ENCODE results near the gene SHC1.
"Not testable (repeated sequence)": the region's sequence is repeated elsewhere in the genome, so short reads cannot be mapped to it uniquely, and the experiment has no call there.

The SHC1 gene

DNA sequence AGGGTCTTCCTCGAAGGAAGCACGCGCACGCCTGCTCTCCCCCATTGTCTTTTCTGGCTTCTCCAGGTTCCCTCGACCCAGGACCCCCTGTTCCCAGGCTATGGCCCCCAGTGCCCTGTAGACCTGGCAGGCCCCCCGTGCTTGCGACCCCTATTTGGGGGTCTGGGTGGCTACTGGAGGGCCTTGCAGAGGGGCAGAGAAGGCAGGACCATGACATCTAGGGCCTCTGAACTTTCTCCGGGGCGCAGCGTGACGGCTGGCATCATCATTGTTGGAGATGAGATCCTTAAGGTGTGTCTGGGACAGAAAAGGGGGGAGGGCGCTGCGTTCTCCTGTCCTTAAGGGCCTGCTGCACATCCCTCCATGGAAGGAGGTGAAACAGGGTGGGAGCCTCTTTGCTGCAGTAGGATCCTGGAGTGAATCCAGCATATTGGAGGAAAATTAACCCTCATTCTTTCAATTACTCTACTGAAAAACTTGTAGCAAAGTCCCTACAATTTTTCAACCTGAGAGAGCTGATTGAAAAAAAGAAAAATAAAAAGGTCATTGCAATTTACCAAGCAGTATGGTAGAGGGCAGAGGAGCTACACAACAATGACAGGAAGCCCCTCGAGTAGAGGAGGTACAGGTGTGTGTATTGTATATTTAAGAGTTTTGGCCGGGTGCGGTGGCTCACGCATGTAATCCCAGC, 13.4 kb upstream of the SHC1 start:
- no peak for DNase-seq (ENCODE audit: low read depth)
- TF ChIP-seq, protein P1, sequence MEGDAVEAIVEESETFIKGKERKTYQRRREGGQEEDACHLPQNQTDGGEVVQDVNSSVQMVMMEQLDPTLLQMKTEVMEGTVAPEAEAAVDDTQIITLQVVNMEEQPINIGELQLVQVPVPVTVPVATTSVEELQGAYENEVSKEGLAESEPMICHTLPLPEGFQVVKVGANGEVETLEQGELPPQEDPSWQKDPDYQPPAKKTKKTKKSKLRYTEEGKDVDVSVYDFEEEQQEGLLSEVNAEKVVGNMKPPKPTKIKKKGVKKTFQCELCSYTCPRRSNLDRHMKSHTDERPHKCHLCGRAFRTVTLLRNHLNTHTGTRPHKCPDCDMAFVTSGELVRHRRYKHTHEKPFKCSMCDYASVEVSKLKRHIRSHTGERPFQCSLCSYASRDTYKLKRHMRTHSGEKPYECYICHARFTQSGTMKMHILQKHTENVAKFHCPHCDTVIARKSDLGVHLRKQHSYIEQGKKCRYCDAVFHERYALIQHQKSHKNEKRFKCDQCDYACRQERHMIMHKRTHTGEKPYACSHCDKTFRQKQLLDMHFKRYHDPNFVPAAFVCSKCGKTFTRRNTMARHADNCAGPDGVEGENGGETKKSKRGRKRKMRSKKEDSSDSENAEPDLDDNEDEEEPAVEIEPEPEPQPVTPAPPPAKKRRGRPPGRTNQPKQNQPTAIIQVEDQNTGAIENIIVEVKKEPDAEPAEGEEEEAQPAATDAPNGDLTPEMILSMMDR (conservative IDR thresholded peaks at IDR 0.05; ENCODE audit: control insufficient read depth, insufficient read depth, low read depth, low read length) = no peak
- peak overlapping the region; percentile 99 for H3K4me3 ChIP-seq (ENCODE audit: control insufficient read depth, low read depth, low read length)

DNA sequence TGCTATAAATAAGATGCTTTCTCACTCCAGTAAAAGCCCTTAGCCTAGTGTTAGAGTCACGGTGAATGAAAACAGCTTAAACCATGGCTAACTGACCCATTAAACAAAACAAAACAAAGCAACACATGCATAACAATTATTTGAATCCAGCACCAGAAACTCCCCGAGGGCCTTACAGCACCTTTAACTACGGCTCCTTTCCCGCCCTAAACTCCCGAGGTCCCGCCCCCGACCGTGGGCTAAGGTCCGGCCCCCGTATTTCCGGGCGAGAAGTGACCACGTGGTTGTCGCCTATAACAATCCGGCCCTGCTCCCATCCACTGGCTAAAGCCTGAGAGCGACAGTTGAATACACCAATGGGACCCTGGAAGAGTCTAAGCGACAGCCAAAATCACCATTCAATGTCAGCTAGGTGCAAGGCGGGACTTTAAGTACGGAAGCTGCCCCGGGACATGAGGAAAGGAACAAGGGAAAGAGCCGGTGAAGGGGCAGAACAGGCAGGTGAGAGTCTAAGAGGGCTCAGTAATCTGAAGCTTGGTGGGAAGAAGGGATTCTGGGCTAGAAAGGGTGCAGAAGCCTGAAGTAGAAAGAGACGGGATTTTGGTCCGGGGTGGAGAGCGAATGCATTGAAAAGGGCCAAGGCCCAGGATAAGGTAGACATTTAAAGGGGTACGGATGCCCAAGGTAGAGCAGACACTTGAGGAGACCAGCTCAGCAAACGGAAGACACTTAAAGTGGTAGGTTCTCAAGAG, 12.5 kb upstream of the SHC1 start, which contains the start of gene FLAD1:
TSS of gene FLAD1 (plus strand) at position 448 of the 752 bp plus-strand sequence. CDS start 351 bp downstream, outside the sequence.
- TF ChIP-seq, protein P1 (conservative IDR thresholded peaks at IDR 0.05; ENCODE audit: control insufficient read depth, insufficient read depth, low read depth, low read length) = no peak
- peak within 1 kb of the TSS; percentile 99 for H3K4me3 ChIP-seq (ENCODE audit: control insufficient read depth, low read depth, low read length)
- peak; percentile 100 for DNase-seq (ENCODE audit: low read depth)

DNA sequence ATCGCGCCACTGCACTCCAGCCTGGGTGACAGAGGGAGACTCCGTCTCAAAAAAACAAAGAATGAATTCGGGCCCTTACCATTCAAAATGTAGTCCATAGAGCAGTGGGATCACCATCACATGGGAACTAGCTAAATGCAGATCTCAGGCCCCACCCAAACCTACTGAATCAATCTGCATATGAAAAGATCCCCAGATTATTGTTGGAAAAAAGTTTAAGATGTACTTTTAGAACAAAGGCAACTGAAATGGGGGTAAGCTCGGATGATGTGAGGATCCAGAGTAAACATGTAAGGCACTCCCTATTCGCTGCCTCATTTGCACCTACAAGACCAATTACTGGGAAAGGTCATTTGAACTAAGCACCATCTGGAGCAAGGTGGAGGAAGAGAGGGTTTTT, 11.8 kb upstream of the SHC1 start:
- no peak for DNase-seq (ENCODE audit: low read depth)
- TF ChIP-seq, protein P1 (conservative IDR thresholded peaks at IDR 0.05; ENCODE audit: control insufficient read depth, insufficient read depth, low read depth, low read length) = no peak
- H3K4me3 ChIP-seq (ENCODE audit: control insufficient read depth, low read depth, low read length) = peak overlapping the region; percentile 99

DNA sequence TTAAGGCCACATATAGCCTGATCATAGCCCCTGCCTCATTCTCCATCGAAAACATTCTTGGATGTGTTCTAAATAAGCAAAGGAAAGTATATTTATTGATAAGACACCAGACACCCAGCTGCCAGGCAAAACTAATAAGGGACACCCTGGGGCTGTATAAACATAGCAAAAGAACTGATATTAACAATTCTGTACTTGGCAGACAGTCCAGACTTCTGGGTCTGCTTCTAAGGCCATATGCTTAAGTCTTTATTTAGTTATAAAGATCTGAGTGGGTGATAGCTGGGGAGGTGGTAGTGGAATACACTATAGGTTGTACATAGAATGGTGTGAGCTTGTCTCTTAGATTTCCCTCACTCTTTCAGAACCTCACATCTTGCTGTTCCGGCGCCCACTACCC, 7.8 kb upstream of the SHC1 start:
- H3K4me3 ChIP-seq (ENCODE audit: control insufficient read depth, low read depth, low read length) = no peak overlapping the region
- TF ChIP-seq, protein P1 (conservative IDR thresholded peaks at IDR 0.05; ENCODE audit: control insufficient read depth, insufficient read depth, low read depth, low read length) = no peak
- DNase-seq (ENCODE audit: low read depth) = no peak

DNA sequence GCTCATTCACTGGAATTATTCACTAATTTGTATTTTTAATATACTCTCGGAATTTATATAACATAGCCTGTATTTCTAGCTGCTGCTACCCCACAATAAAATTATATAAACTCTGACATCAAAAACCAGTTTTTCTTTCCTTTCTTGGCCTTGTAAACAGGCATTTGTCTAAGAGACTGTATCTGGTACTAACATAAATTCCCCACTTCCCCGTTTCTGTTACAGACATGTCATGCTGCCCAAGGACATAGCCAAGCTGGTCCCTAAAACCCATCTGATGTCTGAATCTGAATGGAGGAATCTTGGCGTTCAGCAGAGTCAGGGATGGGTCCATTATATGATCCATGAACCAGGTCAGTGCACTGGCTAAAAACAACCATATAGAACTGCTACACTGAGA, 7.2 kb upstream of the SHC1 start:
- not testable (repeated sequence) for DNase-seq (ENCODE audit: low read depth); H3K4me3 ChIP-seq (ENCODE audit: control insufficient read depth, low read depth, low read length)

DNA sequence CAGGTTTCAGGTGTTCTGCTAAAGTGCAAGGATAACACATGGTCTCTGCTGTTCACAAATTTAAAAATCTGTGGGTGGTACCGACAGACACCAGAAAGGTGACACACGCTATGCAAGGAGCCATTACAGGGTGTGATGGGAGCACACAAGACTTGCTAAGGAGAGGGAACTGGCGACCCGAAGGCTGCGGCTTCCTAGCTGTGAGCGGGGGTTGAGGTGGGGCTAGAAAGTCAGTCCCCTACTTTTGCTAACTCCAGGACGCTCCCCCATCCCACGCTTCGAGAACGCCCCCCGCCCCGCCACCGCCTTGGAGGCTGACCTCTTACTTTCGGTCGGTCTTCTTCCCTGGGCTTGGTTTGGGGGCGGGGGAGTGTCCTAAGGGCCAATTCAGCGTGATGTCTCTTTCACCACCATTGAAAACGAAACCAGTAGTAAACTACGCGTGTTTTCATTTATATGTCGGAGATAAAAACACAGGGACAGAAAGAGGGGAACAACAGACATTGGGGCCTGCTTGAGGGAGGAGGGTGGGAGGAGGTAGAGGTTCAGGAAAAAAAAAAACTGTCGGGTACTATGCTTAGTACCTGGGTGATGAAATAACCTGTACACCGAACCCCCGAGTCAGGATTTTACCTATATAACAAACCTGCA, 5.0 kb upstream of the SHC1 start:
- TF ChIP-seq, protein P1 (conservative IDR thresholded peaks at IDR 0.05; ENCODE audit: control insufficient read depth, insufficient read depth, low read depth, low read length) = no peak
- peak; percentile 55 for DNase-seq (ENCODE audit: low read depth)
- peak overlapping the region; percentile 88 for H3K4me3 ChIP-seq (ENCODE audit: control insufficient read depth, low read depth, low read length)

All from fibroblast of mammary gland (primary cell).